ENCODE data around the gene LCOR. TPM values are rescaled to one million over a fixed set of nuclear protein-coding genes. Genes with fewer than 3 reads are reported as not detected.

LCOR gene
- total RNA-seq, 3 donors from 2014 or later (not counting 1 experiment from before 2014, with no cell fraction given): 68.5 to 92.4 (median 87.7) TPM

- Mint-ChIP-seq H3K4me3 (no peak overlapping the region), H3K4me1 (no peaks in the 10 kb centered on the region), H3K27me3 (ENCODE audit: low read depth in 2 of 2) (no peaks in the 10 kb centered on the region), H3K9me3 (no peaks in the 10 kb centered on the region), H3K36me3 (no peaks in the 10 kb centered on the region), H3K27ac (no peak overlapping the region)
- Histone ChIP-seq H3K4me1 (ENCODE audit: control insufficient read depth, insufficient read depth, low read length) (no peaks in the 10 kb centered on the region), H3K9me3 (ENCODE audit: control insufficient read depth, insufficient read depth, low read length) (no peaks in the 10 kb centered on the region), H3K27ac (ENCODE audit: low read length) (no peak overlapping the region), H3K27me3 (ENCODE audit: control insufficient read depth, insufficient read depth, low read length) (no peaks in the 10 kb centered on the region), H3K36me3 (ENCODE audit: control insufficient read depth, insufficient read depth, low read length) (no peaks in the 10 kb centered on the region), H3K4me3 (ENCODE audit: low read length) (no peak overlapping the region)
- intact Hi-C loops (cut with micrococcal nuclease): no loop called here
- no peak for TF ChIP-seq CTCF (IDR thresholded peaks at IDR 0.05)
- no peak for ATAC-seq
- 81% methylated on average over 4 of the region's 5 CpGs for WGBS (ENCODE audit: insufficient coverage)
- no peak for DNase-seq
These were observed 142.0 kb downstream of the LCOR start for GRCh38 chr10:96973809-96974747.

- no peak for TF ChIP-seq CTCF (IDR thresholded peaks at IDR 0.05)
- no peak overlapping the region for H3K4me3 Mint-ChIP-seq
- Histone ChIP-seq H3K9me3 (ENCODE audit: control insufficient read depth, insufficient read depth, low read length) (no peaks in the 10 kb centered on the region), H3K27me3 (ENCODE audit: control insufficient read depth, insufficient read depth, low read length) (no peaks in the 10 kb centered on the region), H3K4me1 (ENCODE audit: control insufficient read depth, insufficient read depth, low read length) (no peaks in the 10 kb centered on the region), H3K4me3 (ENCODE audit: low read length) (no peak overlapping the region), H3K27ac (ENCODE audit: low read length) (no peak overlapping the region), H3K36me3 (ENCODE audit: control insufficient read depth, insufficient read depth, low read length) (no peaks in the 10 kb centered on the region)
- no peaks in the 10 kb centered on the region for H3K27me3 Mint-ChIP-seq (ENCODE audit: low read depth in 2 of 2)
- no peaks in the 10 kb centered on the region for H3K4me1 Mint-ChIP-seq
- DNase-seq: no peak
- H3K27ac Mint-ChIP-seq: no peak overlapping the region
- no peaks in the 10 kb centered on the region for H3K36me3 Mint-ChIP-seq
- no peak for ATAC-seq
- 100% methylated on average over 1 of the region's 2 CpGs for WGBS (ENCODE audit: insufficient coverage)
- intact Hi-C loops (cut with micrococcal nuclease): no loop called here
- no peaks in the 10 kb centered on the region for H3K9me3 Mint-ChIP-seq
These were observed 143.0 kb downstream of the LCOR start for GRCh38 chr10:96975136-96975535.

- Mint-ChIP-seq H3K27ac (no peak overlapping the region), H3K9me3 (no peaks in the 10 kb centered on the region), H3K36me3 (peaks cover 25% of the 10 kb centered on the region), H3K4me1 (peaks cover 3% of the 10 kb centered on the region in 2 donors), H3K4me3 (no peak overlapping the region), H3K27me3 (ENCODE audit: low read depth in 2 of 2) (no peaks in the 10 kb centered on the region)
- intact Hi-C loops (cut with micrococcal nuclease): no loop called here
- Histone ChIP-seq H3K4me3 (ENCODE audit: low read length) (no peak overlapping the region), H3K27me3 (ENCODE audit: control insufficient read depth, insufficient read depth, low read length) (no peaks in the 10 kb centered on the region), H3K36me3 (ENCODE audit: control insufficient read depth, insufficient read depth, low read length) (peaks cover 19% of the 10 kb centered on the region), H3K27ac (ENCODE audit: low read length) (no peak overlapping the region), H3K4me1 (ENCODE audit: control insufficient read depth, insufficient read depth, low read length) (no peaks in the 10 kb centered on the region), H3K9me3 (ENCODE audit: control insufficient read depth, insufficient read depth, low read length) (no peaks in the 10 kb centered on the region)
- DNase-seq: no peak
- 57% methylated on average over 1 of the region's 3 CpGs for WGBS (ENCODE audit: insufficient coverage)
- no peak for TF ChIP-seq CTCF (IDR thresholded peaks at IDR 0.05)
- no peak for ATAC-seq
These were observed 146.6 kb downstream of the LCOR start for GRCh38 chr10:96978621-96979154.

All from natural killer cell (primary cell).